Muscle of back (tissue), 11 donors: Measurements from ENCODE around the gene IQSEC1. TPM values are rescaled to one million over a fixed set of nuclear protein-coding genes. Genes with fewer than 3 reads are reported as not detected.
"Not testable (repeated sequence)": the region's sequence is repeated elsewhere in the genome, so short reads cannot be mapped to it uniquely, and the experiment has no call there.

Source experiments
- DNase-seq, 3 donors: peaks; one replicate each; pipeline versions ENCODE4 v3.0.0 to v3.0.0-alpha.2; 2013
- polyA plus RNA-seq, 10 donors: library from polyadenylated mRNA; unstranded; fragments of 120-200 nt; gene quantifications; one replicate each; pipeline ENCODE4 v1.2.1, GENCODE V29; 2013; ENCODE audit not compliant: insufficient read length in 10 of 10

Gene IQSEC1
- polyA plus RNA-seq, 10 donors: 35.2 to 45.2 (median 40.9) TPM

GRCh38 chr3:12878141-12878574 is 195.1 kb downstream of the IQSEC1 start:
- DNase-seq: no peak

GRCh38 chr3:12877040-12877439 is 196.2 kb downstream of the IQSEC1 start:
- DNase-seq: no peak

- DNase-seq: no peak
These were observed 197.1 kb downstream of the IQSEC1 start for GRCh38 chr3:12875857-12876836.

GRCh38 chr3:12871404-12871983 is 201.7 kb downstream of the IQSEC1 start:
- no peak for DNase-seq

GRCh38 chr3:12870942-12871341 is 202.3 kb downstream of the IQSEC1 start:
- no peak for DNase-seq

- DNase-seq: peak in 1 of 3 donors; percentile 42
These were observed 204.1 kb downstream of the IQSEC1 start for GRCh38 chr3:12869035-12869621.

GRCh38 chr3:12868039-12869034 is 204.9 kb downstream of the IQSEC1 start:
- peak; percentile 87 to 95 (median 90) for DNase-seq

- DNase-seq: no peak
These were observed 206.4 kb downstream of the IQSEC1 start for GRCh38 chr3:12866836-12867235.

- DNase-seq: no peak
These were observed 208.0 kb downstream of the IQSEC1 start for GRCh38 chr3:12865271-12865670.

- DNase-seq: no peak
These were observed 210.8 kb downstream of the IQSEC1 start for GRCh38 chr3:12862387-12862786.

GRCh38 chr3:12861611-12862010 is 211.6 kb downstream of the IQSEC1 start:
- no peak for DNase-seq

- DNase-seq: no peak
These were observed 213.4 kb downstream of the IQSEC1 start for GRCh38 chr3:12859840-12860239.

GRCh38 chr3:12856626-12857025 is 216.6 kb downstream of the IQSEC1 start:
- DNase-seq: no peak

- DNase-seq: no peak
These were observed 218.7 kb downstream of the IQSEC1 start for GRCh38 chr3:12854565-12854964.

- DNase-seq: not testable (repeated sequence)
These were observed 219.4 kb downstream of the IQSEC1 start for GRCh38 chr3:12853847-12854246.

GRCh38 chr3:12852201-12852600 is 221.0 kb downstream of the IQSEC1 start:
- DNase-seq: no peak

Other genes starting within 250 kb of the IQSEC1 start
- 1,000 to 10,000 TPM; 2,887 to 3,662 (median 3,117) TPM for gene RPL32, start 231.9 kb downstream of the IQSEC1 start, polyA plus RNA-seq